Fibroblast of villous mesenchyme (primary cell): ENCODE data around the gene AIMP2. TPM values are rescaled to one million over a fixed set of nuclear protein-coding genes. Genes with fewer than 3 reads are reported as not detected.

Experiments
- DNase-seq: peaks from one replicate; pipeline ENCODE4 v3.0.0-alpha.2; 2010; ENCODE audit warnings: low read depth
- H3K4me3 ChIP-seq: 2 replicates; pipeline ENCODE4 v1.5.1; 2011; ENCODE audit warnings: low read depth, mild to moderate bottlenecking, low read length
- CTCF ChIP-seq: IDR thresholded peaks from 2 replicates; pipeline ENCODE4 v1.5.1; 2012; ENCODE audit warnings: low read depth, mild to moderate bottlenecking, low read length; ENCODE audit not compliant: insufficient read depth
- total RNA-seq: library from RNA; depleted of rRNA; stranded (reverse); fragments of >200 nt; gene quantifications from 2 replicates; pipeline ENCODE4 v1.2.3, GENCODE V29; 2012

AIMP2 gene
- total RNA-seq, 1 donor = 54.4 TPM

- no peak for TF ChIP-seq CTCF
- no peak for DNase-seq
- H3K4me3 ChIP-seq = no peak overlapping the region
Measured at GRCh38 chr7:6011541-6011940, 2.5 kb downstream of the AIMP2 start.

GRCh38 chr7:6012355-6013104 lies 3.5 kb downstream of the AIMP2 start:
- H3K4me3 ChIP-seq = no peak overlapping the region
- no peak for TF ChIP-seq CTCF
- DNase-seq = peak; percentile 85

GRCh38 chr7:6015917-6016652 lies 7.0 kb downstream of the AIMP2 start:
- no peak for TF ChIP-seq CTCF
- no peak overlapping the region for H3K4me3 ChIP-seq
- peak; percentile 95 for DNase-seq

GRCh38 chr7:6016653-6016966 lies 7.5 kb downstream of the AIMP2 start:
- no peak overlapping the region for H3K4me3 ChIP-seq
- TF ChIP-seq CTCF = no peak
- DNase-seq = no peak

GRCh38 chr7:6020371-6021286 lies 11.6 kb downstream of the AIMP2 start:
- no peak overlapping the region for H3K4me3 ChIP-seq
- no peak for DNase-seq
- TF ChIP-seq CTCF = no peak

- no peak for DNase-seq
- no peak for TF ChIP-seq CTCF
- H3K4me3 ChIP-seq = no peak overlapping the region
Measured at GRCh38 chr7:6022707-6023106, 13.6 kb downstream of the AIMP2 start.
